Measurements from ENCODE around the gene PRRC2C. TPM values are rescaled to one million over a fixed set of nuclear protein-coding genes. Genes with fewer than 3 reads are reported as not detected.

Gene PRRC2C
- total RNA-seq, 1 experiment from 2014 or later = 267 TPM

DNA sequence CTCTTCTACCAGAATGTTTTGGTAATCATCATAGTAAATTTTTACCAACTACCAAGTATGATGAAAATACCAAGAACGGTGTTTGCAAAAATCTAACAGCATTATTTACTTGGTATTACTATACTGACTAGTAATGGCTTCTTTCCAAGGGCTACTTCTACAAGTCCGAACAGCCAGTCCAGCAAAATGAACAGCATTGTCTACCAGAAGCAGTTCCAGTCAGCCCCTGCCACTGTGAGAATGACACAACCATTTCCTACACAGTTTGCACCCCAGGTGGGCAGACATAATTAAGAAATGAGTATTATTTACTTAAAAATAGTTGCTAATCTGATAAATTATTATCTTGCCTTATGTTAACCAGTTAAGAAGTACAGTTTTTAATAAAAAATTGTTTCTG lies 102.9 kb downstream of the PRRC2C start:
- Mint-ChIP-seq H3K9me3 (no peaks in the 10 kb centered on the region), H3K4me1 (peaks cover 0 to 4% of the 10 kb centered on the region in 2 experiments; a peak in 1 of 4 replicates), H3K36me3 (ENCODE audit: insufficient read depth in 1 of 3, low read depth in 3 of 3) (peaks cover 63 to 89% (median 84%) of the 10 kb centered on the region in 3 experiments), H3K27ac (no peak overlapping the region), H3K27me3 (ENCODE audit: low read depth) (no peaks in the 10 kb centered on the region), H3K4me3 (no peak overlapping the region)
- H3K4me2 ChIP-seq (ENCODE audit: insufficient read depth, insufficient read length, low read length) = no peak overlapping the region
- no peak overlapping the region for H3K4ac ChIP-seq (ENCODE audit: low read depth, low read length)
- no peak overlapping the region for H3K23ac ChIP-seq (ENCODE audit: insufficient read length, low read depth, low read length)
- H2BK120ac ChIP-seq (ENCODE audit: low read depth, low read length, poor library complexity, severe bottlenecking) = no peak overlapping the region
- no peak overlapping the region for H4K8ac ChIP-seq (replicated peaks; ENCODE audit: insufficient read length, low read depth, low read length)
- H3K79me2 ChIP-seq (ENCODE audit: insufficient read depth, low read length) = no peaks in the 10 kb centered on the region
- H2AK5ac ChIP-seq (ENCODE audit: insufficient read length, low read length) = no peak overlapping the region
- no peak overlapping the region for H2BK20ac ChIP-seq (ENCODE audit: low read depth, low read length, poor library complexity, severe bottlenecking)
- no peak overlapping the region for H3K9ac ChIP-seq (ENCODE audit: extremely low read depth, insufficient read length, low read length)
- no peaks in the 10 kb centered on the region for H3K4me1 ChIP-seq (ENCODE audit: insufficient read depth, low read length)
- no peak overlapping the region for H3K56ac ChIP-seq (ENCODE audit: insufficient read length, low read depth, low read length)
- no peaks in the 10 kb centered on the region for H3K79me1 ChIP-seq (ENCODE audit: insufficient read depth, low read depth, low read length, poor library complexity, severe bottlenecking)
- no peaks in the 10 kb centered on the region for H3K23me2 ChIP-seq (ENCODE audit: insufficient read length, low read depth, low read length, poor library complexity, severe bottlenecking)
- H2BK12ac ChIP-seq (ENCODE audit: insufficient read length, low read depth, low read length) = no peak overlapping the region
- no peak overlapping the region for H3K14ac ChIP-seq (ENCODE audit: insufficient read depth, low read length)
- no peak overlapping the region for H2AFZ ChIP-seq (ENCODE audit: low read length)
- H3K18ac ChIP-seq (ENCODE audit: insufficient read length, low read depth, low read length) = no peak overlapping the region
- no peak overlapping the region for H3K27ac ChIP-seq (ENCODE audit: insufficient read length, low read depth, low read length)
- no peaks in the 10 kb centered on the region for H3K9me3 ChIP-seq (ENCODE audit: control insufficient read depth, low read depth, low read length)
- no peak overlapping the region for H2BK15ac ChIP-seq (ENCODE audit: low read depth, low read length)
- no peak for DNase-seq
- no peak overlapping the region for H2BK5ac ChIP-seq (ENCODE audit: insufficient read length, low read length)
- TF ChIP-seq, protein P1, sequence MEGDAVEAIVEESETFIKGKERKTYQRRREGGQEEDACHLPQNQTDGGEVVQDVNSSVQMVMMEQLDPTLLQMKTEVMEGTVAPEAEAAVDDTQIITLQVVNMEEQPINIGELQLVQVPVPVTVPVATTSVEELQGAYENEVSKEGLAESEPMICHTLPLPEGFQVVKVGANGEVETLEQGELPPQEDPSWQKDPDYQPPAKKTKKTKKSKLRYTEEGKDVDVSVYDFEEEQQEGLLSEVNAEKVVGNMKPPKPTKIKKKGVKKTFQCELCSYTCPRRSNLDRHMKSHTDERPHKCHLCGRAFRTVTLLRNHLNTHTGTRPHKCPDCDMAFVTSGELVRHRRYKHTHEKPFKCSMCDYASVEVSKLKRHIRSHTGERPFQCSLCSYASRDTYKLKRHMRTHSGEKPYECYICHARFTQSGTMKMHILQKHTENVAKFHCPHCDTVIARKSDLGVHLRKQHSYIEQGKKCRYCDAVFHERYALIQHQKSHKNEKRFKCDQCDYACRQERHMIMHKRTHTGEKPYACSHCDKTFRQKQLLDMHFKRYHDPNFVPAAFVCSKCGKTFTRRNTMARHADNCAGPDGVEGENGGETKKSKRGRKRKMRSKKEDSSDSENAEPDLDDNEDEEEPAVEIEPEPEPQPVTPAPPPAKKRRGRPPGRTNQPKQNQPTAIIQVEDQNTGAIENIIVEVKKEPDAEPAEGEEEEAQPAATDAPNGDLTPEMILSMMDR (conservative IDR thresholded peaks at IDR 0.05) = no peak
- H3K27me3 ChIP-seq (ENCODE audit: insufficient read depth, low read length) = no peaks in the 10 kb centered on the region
- H4K91ac ChIP-seq (ENCODE audit: insufficient read length, low read depth, low read length) = no peak overlapping the region
- no peak overlapping the region for H4K5ac ChIP-seq (ENCODE audit: insufficient read length, low read depth, low read length)
- H3T11ph ChIP-seq (ENCODE audit: low read length) = no peak overlapping the region
- no peaks in the 10 kb centered on the region for H4K20me1 ChIP-seq (ENCODE audit: control insufficient read depth, insufficient read depth, insufficient read length)
- no CpG with 5 or more reads among the region's 2 CpGs for WGBS (ENCODE audit: extremely low coverage, insufficient read length, low lambda C conversion rate)
